ENCODE results near the gene TASL.
"Not testable (repeated sequence)": the region's sequence is repeated elsewhere in the genome, so short reads cannot be mapped to it uniquely, and the experiment has no call there.

TASL gene

GRCh38 chrX:30577362-30577991 is at the start of gene TASL:
TSS of gene TASL (minus strand) at chrX:30577766. CDS start at chrX:30560355, 17,411 bp downstream.
- DNase-seq, result peak; percentile 65

DNA sequence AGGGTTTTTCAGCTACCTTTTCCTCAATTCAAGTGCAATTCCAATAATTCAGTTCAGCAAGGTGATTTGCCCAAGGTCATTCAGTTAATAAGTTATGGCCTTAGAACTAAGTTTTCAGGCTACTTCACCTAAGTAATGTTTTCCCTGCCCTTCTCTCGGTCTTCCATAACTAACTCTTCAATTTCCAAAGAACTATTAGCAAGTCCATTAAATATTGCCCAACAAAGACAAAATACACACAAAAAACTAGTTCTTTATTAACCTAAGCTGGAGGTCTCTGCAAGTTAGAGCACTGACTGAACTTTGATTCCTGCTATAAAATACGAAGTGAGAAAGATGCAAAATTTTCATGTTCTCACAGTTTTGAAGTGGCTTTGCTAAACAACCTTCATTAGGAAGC is 48.8 kb upstream of the TASL start:
- no peak for DNase-seq

GRCh38 chrX:30622361-30622760 is 44.8 kb upstream of the TASL start:
- no peak for DNase-seq

DNA sequence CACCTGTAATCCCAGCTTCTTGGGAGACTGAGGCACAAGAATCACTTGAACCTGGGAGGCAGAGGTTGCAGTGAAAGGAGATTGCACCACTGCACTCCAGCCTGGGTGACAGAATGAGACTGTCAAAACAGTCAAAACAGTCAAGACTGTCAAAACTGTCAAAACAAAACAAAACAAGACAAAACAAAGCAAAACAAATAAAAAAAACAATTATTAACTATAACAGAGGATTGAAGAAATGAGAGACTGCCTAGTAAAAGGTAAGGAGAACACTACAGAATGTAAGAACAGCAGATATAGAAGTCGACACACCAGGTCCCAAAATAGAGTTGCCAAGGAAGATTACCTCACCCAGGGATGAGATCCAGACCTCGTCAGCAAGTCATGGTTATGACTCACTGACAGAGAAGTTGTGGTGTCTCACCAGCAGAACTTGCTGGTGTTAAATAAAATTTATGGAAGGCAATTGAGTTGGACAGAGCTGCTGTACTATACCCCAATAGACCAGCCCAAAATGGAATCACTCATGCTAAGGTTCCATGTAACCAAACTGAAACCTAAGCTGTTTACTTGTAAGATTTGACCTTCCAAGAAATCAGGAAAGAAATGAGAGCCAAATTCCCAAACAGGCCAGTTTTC is 43.5 kb upstream of the TASL start:
- DNase-seq, result no peak

- no peak for DNase-seq
Measured at GRCh38 chrX:30620125-30620524, 42.6 kb upstream of the TASL start.

- DNase-seq, result no peak
Measured at GRCh38 chrX:30618160-30618765, 40.7 kb upstream of the TASL start.

DNA sequence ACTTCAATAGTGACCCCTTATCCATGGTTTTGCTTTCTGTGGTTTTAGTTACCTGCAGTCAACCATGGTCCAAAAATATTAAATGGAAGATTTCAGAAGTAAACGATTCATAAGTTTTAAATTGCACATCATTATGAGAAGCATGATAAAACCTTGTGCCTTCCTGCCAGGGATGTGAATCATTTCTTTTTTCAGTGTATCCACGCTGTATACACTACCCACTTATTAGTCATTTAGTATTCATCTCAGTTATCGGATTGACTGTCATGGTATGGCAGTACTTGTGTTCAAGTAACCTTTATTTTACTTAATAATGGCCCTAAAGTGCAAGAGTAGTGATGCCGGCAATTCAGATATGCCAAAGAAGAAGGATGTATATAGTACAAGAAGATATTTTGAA is 37.7 kb upstream of the TASL start:
- DNase-seq, result no peak

DNA sequence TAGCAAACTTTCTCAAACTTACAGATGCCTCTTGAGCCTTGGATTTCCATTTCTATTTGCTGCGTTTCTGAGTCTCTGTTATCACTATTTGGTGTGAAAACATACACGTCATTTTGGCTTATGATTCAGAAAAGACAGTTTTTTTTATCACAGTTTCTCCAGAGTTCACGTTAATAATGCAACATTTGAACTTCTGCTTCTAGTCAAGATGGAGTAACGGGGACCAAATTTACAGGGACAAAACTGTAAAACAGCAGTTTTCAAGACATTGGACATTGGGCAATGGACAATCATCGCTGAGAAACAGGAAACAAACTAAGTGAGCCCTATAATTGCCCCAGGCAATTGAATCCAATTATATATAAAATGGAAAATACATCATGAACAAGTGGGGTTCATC is 36.2 kb upstream of the TASL start:
- no peak for DNase-seq

- DNase-seq, result no peak
Measured at GRCh38 chrX:30612250-30612655, 34.7 kb upstream of the TASL start.

DNA sequence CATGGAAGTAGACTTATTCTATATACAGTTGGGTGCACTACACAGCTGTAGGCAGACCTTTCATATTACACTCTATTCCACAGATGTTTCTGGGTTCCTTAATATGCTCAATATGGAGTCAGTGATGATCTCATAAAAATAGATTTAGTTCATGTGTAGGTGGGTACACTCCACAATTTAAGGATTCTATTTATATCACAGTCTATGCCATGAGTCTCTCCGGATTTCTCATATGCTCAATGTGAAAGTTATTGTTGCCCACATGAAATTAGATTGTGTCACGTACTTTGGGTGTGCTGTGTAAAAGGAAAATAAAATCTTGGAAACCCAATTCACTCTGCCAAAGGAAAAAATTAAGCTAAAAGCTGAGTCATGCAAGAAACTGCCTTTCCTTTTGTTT is 32.5 kb upstream of the TASL start:
- no peak for DNase-seq

GRCh38 chrX:30607155-30607554 is 29.6 kb upstream of the TASL start:
- no peak for DNase-seq

GRCh38 chrX:30600269-30601176 is 23.0 kb upstream of the TASL start:
- DNase-seq, result not testable (repeated sequence)

DNA sequence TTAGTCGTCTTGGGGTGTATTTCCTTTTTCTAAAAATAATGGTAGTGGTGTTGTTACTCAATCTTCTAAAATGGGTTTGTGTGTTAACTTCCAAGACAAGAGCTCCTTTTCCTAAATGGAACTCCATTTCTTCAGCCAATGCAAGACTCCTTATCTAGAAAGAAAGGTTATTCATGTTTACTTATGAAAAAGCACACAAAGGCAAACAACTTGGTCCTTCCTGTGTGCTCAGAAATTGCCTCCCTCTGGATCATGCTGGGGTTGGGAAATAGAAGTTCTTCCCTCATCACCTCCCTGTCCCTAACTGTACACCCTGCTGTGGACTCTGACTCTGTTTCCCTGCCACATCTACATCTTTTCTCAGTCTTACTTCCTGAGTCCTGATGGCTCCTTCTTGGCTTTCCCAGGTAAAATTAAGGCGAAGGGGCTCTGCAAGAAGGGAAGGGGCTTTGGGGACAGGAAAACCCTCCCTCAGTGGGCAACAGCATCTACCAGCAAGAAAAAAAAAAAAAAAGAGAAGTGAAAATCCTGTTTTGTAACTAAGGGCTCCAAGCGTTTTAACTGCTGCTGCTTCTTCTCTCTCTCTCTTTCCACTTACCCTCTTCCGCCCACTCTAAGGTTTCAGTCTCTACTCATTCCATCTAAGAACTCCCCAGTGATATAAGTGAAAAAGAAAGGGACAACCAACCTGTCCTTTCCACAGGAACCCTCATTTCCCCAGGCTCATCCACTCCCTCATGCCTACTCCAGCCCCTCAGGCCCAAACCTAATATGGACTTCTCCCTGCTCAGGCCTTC is 19.8 kb upstream of the TASL start:
- no peak for DNase-seq

DNA sequence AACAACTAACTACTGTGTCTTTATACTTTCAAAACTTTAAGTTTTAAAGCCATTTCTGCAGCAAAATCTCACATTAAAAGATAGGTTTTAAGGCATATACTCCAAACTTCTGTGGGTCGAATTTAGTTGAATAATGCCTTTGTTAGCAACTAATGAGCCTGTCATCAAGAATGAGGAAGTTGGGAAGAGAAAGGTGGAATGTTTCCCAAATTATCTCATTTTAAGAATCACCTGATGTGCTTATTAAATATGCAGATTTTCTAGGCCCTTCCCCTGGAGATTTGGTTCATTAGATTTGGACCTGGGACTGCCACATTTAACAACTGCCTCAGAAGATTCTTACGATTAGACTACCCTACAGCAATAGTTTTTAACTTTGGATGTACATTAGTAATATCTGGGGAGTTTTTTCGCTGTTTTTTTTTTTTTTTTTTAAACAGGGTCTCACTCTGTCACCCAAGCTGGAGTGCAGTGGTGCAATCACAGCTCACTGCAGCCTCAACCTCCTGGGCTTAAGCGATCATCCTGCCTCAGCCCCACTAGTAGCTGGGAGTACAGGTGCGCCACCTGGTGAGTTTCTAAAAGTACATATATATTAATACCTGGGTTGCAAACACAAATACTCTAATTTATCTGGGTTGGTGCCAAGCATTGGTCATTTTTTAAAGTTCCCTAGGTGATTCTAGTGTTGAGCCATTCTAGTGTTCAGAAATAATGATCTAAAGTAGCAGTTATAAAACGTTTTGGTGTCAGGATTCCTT is 16.1 kb upstream of the TASL start:
- DNase-seq, result peak; percentile 62

GRCh38 chrX:30592831-30593230 is 15.3 kb upstream of the TASL start:
- DNase-seq, result no peak

DNA sequence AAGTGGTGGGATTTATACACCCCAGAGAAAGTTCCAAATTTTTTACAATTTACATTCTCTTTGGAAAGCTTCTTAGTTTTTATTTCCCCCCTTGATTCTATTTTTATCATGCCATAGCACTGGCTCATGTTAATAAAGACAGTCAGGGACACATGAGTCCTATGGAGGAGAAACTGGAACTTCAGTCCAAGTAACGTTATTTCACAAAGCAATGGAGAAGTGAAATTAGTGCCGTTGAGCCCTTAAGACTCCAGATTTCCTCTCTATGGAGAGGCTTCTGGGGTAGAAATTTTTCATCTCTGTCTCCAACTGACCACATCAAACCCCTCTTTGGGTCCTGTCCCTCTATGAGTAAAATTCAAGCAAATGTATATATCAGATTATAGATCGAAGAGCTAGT is 12.8 kb upstream of the TASL start:
- no peak for DNase-seq

DNA sequence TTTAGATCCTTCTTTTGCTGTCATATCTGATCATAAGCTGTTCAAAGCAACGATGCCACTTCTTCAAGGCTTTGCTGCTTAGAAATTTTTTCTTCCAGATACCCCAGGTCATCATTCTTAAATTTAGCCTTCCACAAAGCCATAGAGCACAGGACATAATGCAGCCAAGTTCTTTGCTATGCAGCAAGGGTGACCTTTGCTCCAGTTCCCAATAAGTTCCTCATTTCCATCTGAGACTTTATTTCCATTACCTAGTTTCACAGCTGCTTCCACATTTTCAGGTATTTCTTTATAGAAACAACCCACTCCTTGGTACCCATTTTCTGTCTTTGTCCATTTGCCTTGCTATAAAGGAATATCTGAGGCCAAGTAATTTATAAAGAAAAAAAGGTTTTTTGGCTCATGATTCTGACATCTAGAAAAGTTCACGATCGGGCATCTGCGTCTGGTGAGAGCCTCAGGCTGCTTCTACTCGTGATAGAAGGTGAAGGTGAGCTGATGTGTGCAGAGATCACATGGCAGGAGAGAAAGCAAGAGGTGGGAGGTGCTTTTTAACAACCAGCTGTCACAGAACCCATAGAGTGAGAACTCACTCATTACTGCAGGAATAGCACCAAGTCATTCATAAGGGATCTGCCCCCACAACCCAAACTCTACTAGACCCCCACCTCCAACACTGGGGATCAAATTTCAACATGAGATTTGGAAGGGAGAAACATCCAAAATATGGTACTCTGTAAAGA is 11.8 kb upstream of the TASL start:
- no peak for DNase-seq

GRCh38 chrX:30586516-30586915 is 8.9 kb upstream of the TASL start:
- DNase-seq, result no peak

GRCh38 chrX:30582664-30583063 is 5.1 kb upstream of the TASL start:
- no peak for DNase-seq

DNA sequence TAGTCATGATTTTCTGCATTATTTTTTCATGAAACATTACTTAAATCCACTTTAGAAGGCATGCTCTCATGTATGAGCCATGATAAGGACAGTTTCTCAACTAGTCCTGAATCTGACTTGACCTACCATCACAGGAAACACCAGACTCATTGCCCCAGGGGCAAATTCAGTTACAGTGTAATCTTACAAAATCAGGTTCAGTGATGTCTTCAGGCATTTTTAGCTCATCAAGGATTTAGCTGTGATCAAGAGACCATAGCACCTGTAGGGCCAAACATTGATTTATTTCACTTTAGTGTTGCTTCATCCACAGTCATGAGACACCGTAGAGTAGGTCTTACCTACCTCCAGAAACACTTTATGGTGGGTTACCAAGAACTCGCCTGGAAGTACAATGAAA is 3.1 kb upstream of the TASL start:
- DNase-seq, result no peak

GRCh38 chrX:30576881-30577280 is 685 bp downstream of the TASL start:
- no peak for DNase-seq

All from activated effector memory CD4-positive, alpha-beta T cell treated with anti-CD3 and anti-CD28 coated beads, Interleukin-2, amount 50 U/mL, for 16 hours (primary cell).